Keratinocyte (primary cell): Measurements from ENCODE around the gene MVB12B. TPM values are rescaled to one million over a fixed set of nuclear protein-coding genes. Genes with fewer than 3 reads are reported as not detected.

Experiments used
- DNase-seq: peaks from one replicate; pipeline ENCODE4 v3.0.0-alpha.2; 2011; ENCODE audit warnings: low read depth, missing footprints, low spot score
- FAIRE-seq: peaks from 2 replicates; lab custom pipeline; 2011; peaks lifted over from hg19 to GRCh38; lab: Jason Lieb, UNC
- H2AFZ ChIP-seq: 2 replicates; pipeline ENCODE4 v1.6.0; 2012; ENCODE audit warnings: low read length, control low read depth, inconsistent platforms; ENCODE audit not compliant: control insufficient read depth
- H3K27ac ChIP-seq: 2 replicates; pipeline ENCODE4 v1.5.1; 2011; ENCODE audit warnings: low read length; ENCODE audit not compliant: control insufficient read depth, insufficient read depth
- H3K27me3 ChIP-seq: 3 replicates; pipeline ENCODE4 v1.6.0; 2011; ENCODE audit warnings: low read length; ENCODE audit not compliant: control insufficient read depth, insufficient read depth; ENCODE audit errors: extremely low read depth
- H3K36me3 ChIP-seq, 2 experiments: 2 replicates in 1 of 2; 3 replicates in 1 of 2; pipeline ENCODE4 v1.5.1; 2011; ENCODE audit warnings: low read length in 2 of 2, mild to moderate bottlenecking in 1 of 2; ENCODE audit not compliant: control insufficient read depth in 2 of 2, insufficient read depth in 2 of 2; ENCODE audit errors: extremely low read depth in 1 of 2
- H3K4me1 ChIP-seq: 3 replicates; pipeline ENCODE4 v1.5.1; 2011; ENCODE audit warnings: low read length; ENCODE audit not compliant: control insufficient read depth, insufficient read depth; ENCODE audit errors: extremely low read depth
- H3K4me2 ChIP-seq: 3 replicates; pipeline ENCODE4 v1.6.0; 2011; ENCODE audit warnings: low read depth, low read length; ENCODE audit not compliant: control insufficient read depth, insufficient read depth; ENCODE audit errors: extremely low read depth
- H3K4me3 ChIP-seq, 3 experiments: fragments of 200-600 bp in 1 of 3; sonication (generic) in 1 of 3; 2 replicates in 2 of 3; 3 replicates in 1 of 3; pipeline ENCODE4 v1.5.1; 2011 to 2016; ENCODE audit warnings: low read length in 3 of 3, mild to moderate bottlenecking in 3 of 3, control low read depth in 2 of 3, inconsistent platforms in 1 of 3, low read depth in 1 of 3, mixed read lengths in 1 of 3, mixed run types in 1 of 3, moderate library complexity in 1 of 3; ENCODE audit not compliant: control insufficient read depth in 2 of 3, insufficient read depth in 2 of 3; ENCODE audit errors: extremely low read depth in 1 of 3
- H3K79me2 ChIP-seq: 2 replicates; pipeline ENCODE4 v1.6.0; 2012; ENCODE audit warnings: low read length; ENCODE audit not compliant: control insufficient read depth, insufficient read depth
- H3K9ac ChIP-seq: 3 replicates; pipeline ENCODE4 v1.6.0; 2011; ENCODE audit warnings: low read length; ENCODE audit not compliant: control insufficient read depth, insufficient read depth; ENCODE audit errors: extremely low read depth
- H3K9me1 ChIP-seq: 3 replicates; pipeline ENCODE4 v1.6.0; 2011; ENCODE audit warnings: low read length; ENCODE audit not compliant: control insufficient read depth, insufficient read depth; ENCODE audit errors: extremely low read depth
- H3K9me3 ChIP-seq: 2 replicates; pipeline ENCODE4 v1.5.1; 2012; ENCODE audit warnings: low read depth, low read length; ENCODE audit not compliant: control insufficient read depth
- H4K20me1 ChIP-seq: 3 replicates; pipeline ENCODE4 v1.6.0; 2011; ENCODE audit warnings: low read length; ENCODE audit not compliant: control insufficient read depth, insufficient read depth; ENCODE audit errors: extremely low read depth
- CTCF ChIP-seq, 3 experiments: IDR thresholded peaks in 1 of 3; conservative IDR thresholded peaks in 1 of 3; optimal IDR thresholded peaks in 1 of 3; 2 replicates in 2 of 3; 3 replicates in 1 of 3; pipeline versions ENCODE3 to v1.5.1; 2011; ENCODE audit warnings: low read length in 3 of 3, mild to moderate bottlenecking in 3 of 3, moderate library complexity in 2 of 3, control low read depth in 1 of 3, inconsistent platforms in 1 of 3; ENCODE audit not compliant: insufficient read depth in 2 of 3; ENCODE audit errors: extremely low read depth in 1 of 3
- EZH2 ChIP-seq: IDR thresholded peaks from one replicate; pipeline ENCODE4 v1.6.1; 2012; ENCODE audit warnings: inconsistent platforms, mild to moderate bottlenecking, low read length, moderate library complexity
- dilution Hi-C: fragments of 300-500 bp; cut with MboI; formaldehyde crosslinking; loops from one replicate; pipeline ENCODE4 v1.7.0; 2020; ENCODE audit warnings: low sequenced_read_pairs; ENCODE audit not compliant: extremely low pct_ligation_motif_present
- polyA plus RNA-seq, 5 experiments: library from polyadenylated mRNA; depleted of rRNA in 3 of 5; stranded (reverse) in 3 of 5; stranded (forward) in 1 of 5; unstranded in 1 of 5; fragments of >200 nt; gene quantifications; 1 replicate in 1 of 5; 2 replicates in 3 of 5; 3 replicates in 1 of 5; pipeline versions ENCODE4 v1.2.1 to v1.2.3, GENCODE V29; 2011 to 2012; ENCODE audit warnings: missing spikeins in 2 of 5, low read depth in 1 of 5, low replicate concordance in 1 of 5

Gene MVB12B
- polyA plus RNA-seq, 1 donor (not counting 4 experiments of a cell fraction or from before 2014, with no cell fraction given) = 1.2 TPM

GRCh38 chr9:126394802-126395201 is 68.2 kb downstream of the MVB12B start:
- dilution Hi-C loops = loop anchor here (5.0 kb wide), 1 partner anchor 78 kb away; no protein-coding TSS in a partner anchor
- H3K27ac ChIP-seq = no peak overlapping the region
- H3K36me3 ChIP-seq = peaks cover 0 to 1% of the 10 kb centered on the region in 2 experiments
- FAIRE-seq = no peak
- H3K9me1 ChIP-seq = no peaks in the 10 kb centered on the region
- no peak overlapping the region for H2AFZ ChIP-seq
- H3K4me2 ChIP-seq = no peak overlapping the region
- no peaks in the 10 kb centered on the region for H3K79me2 ChIP-seq
- no peak for DNase-seq
- H3K9me3 ChIP-seq = no peaks in the 10 kb centered on the region
- TF ChIP-seq EZH2 = no peak
- no peak for TF ChIP-seq CTCF (optimal IDR thresholded peaks at IDR 0.05 in 1 of 3, IDR thresholded peaks at IDR 0.05 in 1 of 3, conservative IDR thresholded peaks at IDR 0.05 in 1 of 3; ENCODE audit: extremely low read depth in 1 of 3, insufficient read depth in 2 of 3, low read length in 3 of 3)
- no peak overlapping the region for H3K4me3 ChIP-seq
- peaks cover 25% of the 10 kb centered on the region for H3K4me1 ChIP-seq
- no peaks in the 10 kb centered on the region for H3K27me3 ChIP-seq
- no peak overlapping the region for H3K9ac ChIP-seq
- no peaks in the 10 kb centered on the region for H4K20me1 ChIP-seq

- H2AFZ ChIP-seq = no peak overlapping the region
- dilution Hi-C loops = loop anchor here (5.0 kb wide), 1 partner anchor 78 kb away; no protein-coding TSS in a partner anchor
Measured at GRCh38 chr9:126395439-126396212, 69.0 kb downstream of the MVB12B start.

More at GRCh38 chr9:126395439-126396212, 69.0 kb downstream of the MVB12B start:
- Histone ChIP-seq H3K9me1 (no peaks in the 10 kb centered on the region), H3K9me3 (no peaks in the 10 kb centered on the region), H3K4me1 (peaks cover 25% of the 10 kb centered on the region), H3K9ac (no peak overlapping the region), H3K4me2 (no peak overlapping the region), H3K27ac (no peak overlapping the region), H3K27me3 (no peaks in the 10 kb centered on the region), H3K4me3 (no peak overlapping the region), H3K79me2 (no peaks in the 10 kb centered on the region), H3K36me3 (peaks cover 0 to 1% of the 10 kb centered on the region in 2 experiments), H4K20me1 (no peaks in the 10 kb centered on the region)
- peak; percentile 26 for DNase-seq
- FAIRE-seq = peak; percentile 96
- TF ChIP-seq CTCF (optimal IDR thresholded peaks at IDR 0.05 in 1 of 3, IDR thresholded peaks at IDR 0.05 in 1 of 3, conservative IDR thresholded peaks at IDR 0.05 in 1 of 3; ENCODE audit: extremely low read depth in 1 of 3, insufficient read depth in 2 of 3, low read length in 3 of 3) (no peak), EZH2 (no peak)
